ENCODE results near the gene TRPV4. TPM values are rescaled to one million over a fixed set of nuclear protein-coding genes. Genes with fewer than 3 reads are reported as not detected.
A peak's percentile ranks its signal among the peaks of the same experiment; 100 is the strongest.

TRPV4 gene
- total RNA-seq: 1 to 10 TPM in 3 of 8 experiments, under 1 TPM in 4, not detected in 1; 0.05 to 4.2 (median 0.85) TPM

DNA sequence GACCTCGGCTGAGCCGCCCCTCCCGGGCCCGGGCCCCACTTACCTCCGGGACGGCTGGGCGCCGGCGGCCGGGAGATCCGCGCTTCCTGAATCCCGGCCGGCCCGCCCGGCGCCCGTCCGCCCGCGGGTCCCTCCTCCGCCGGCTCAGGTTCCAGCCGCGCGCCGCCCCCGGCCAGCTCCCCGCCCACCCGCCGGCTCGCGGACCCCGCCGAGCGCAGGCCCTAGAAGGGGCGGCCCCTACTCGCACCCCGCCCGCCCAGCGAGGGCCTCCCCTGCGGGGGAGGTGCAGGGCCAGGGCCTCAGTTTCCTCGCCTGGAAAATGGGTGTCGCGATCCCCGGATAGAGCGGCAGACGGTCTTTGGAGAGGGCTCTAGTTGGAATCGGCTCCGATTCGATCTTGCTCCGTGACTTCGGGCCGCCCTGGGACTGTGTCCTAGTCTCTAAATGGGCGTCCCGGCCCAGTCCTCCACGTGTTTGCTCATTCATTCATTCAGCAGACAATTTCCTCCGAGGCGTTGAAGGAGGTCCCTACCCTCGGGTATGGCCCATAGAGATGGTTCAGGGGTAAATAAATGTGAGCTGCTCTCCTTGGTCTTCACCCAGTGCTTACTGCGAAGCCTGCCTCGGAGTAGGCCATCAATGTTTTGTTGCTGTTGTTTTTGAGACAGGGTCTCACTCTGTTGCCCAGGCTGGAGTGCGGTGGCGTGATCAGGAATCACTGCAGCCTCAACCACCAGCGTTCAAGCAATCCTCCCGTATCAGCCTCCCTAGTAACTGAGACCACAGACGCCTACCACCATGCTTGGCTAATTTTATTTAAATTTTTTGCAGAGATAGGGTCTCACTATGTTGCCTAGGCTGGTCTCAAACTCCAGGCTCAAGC is at the start of gene TRPV4:
TSS of gene TRPV4 (minus strand) at position 92 of the 883 bp plus-strand sequence. CDS start 18,602 bp downstream, outside the sequence.
- in situ Hi-C loops (cut with MboI; ENCODE audit: low pct_unique_long_range_greater_than_20kb in 2 of 9, low sequenced_read_pairs in 9 of 9, unreplicated experiment in 9 of 9): no loop called here
- no peak within 1 kb of the TSS for H3K4me3 ChIP-seq
- no peak within 1 kb of the TSS for H3K27ac ChIP-seq
- peak in 3 of 8 experiments; percentile 69 to 94 (median 83) for ATAC-seq (replicated peaks in 6 of 8)
- whole genome bisulfite sequencing, 10 experiments: 0 to 100% (median 68%) methylated on average over 1 to 8 of the region's 67 CpGs; no CpG with 5 or more reads in 4 of the 10 experiments
- H3K4me1 ChIP-seq (replicated peaks in 1 of 2): no peaks in the 10 kb centered on the region

DNA sequence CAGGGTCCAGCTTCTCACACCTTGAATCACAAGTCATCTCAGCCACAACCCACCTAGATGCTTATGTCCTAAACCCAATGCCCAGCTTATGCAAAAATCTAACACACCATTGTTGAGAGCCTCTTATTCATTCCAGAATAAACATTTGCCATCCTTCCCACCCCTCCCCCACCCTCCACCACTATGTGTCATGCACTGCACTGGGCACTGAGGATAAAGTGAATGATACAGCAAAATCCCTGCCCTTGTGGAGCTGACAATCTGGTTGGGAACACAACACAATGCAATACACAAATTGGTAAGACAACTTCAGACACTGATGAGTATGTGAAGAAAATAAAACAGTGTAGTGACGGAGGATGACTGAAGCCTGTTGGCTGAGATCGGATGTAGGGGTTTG is 48.6 kb upstream of the TRPV4 start:
- in situ Hi-C loops (cut with MboI; ENCODE audit: low pct_unique_long_range_greater_than_20kb in 2 of 9, low sequenced_read_pairs in 9 of 9, unreplicated experiment in 9 of 9): loop anchor here in 2 of 9 experiments (25.0 kb wide), 1 partner anchor 294 kb away; no protein-coding TSS in a partner anchor
- 87 to 100% (median 100%) methylated on average over 1 to 2 of the region's 2 CpGs; no CpG with 5 or more reads in 6 of the 10 experiments for WGBS, 10 experiments
- H3K4me1 ChIP-seq (replicated peaks in 1 of 2): peaks cover 6 to 16% of the 10 kb centered on the region in 2 donors

GRCh38 chr12:109880938-109881337 is 47.7 kb upstream of the TRPV4 start:
- ATAC-seq (replicated peaks in 6 of 8): peak in 6 of 8 experiments; percentile 1 to 3 (median 2)
- WGBS, 10 experiments: 0 to 23% (median 9%) methylated on average over 1 to 5 of the region's 9 CpGs; no CpG with 5 or more reads in 2 of the 10 experiments
- Histone ChIP-seq H3K27ac (no peak overlapping the region), H3K4me3 (peak overlapping the region; percentile 59 to 89 (median 70)), H3K4me1 (replicated peaks in 1 of 2) (peaks cover 6 to 16% of the 10 kb centered on the region in 2 donors)
- in situ Hi-C loops (cut with MboI; ENCODE audit: low pct_unique_long_range_greater_than_20kb in 2 of 9, low sequenced_read_pairs in 9 of 9, unreplicated experiment in 9 of 9): loop anchor here in 2 of 9 experiments (25.0 kb wide), 1 partner anchor 294 kb away; no protein-coding TSS in a partner anchor

More for the DNA sequence above, 48.6 kb upstream of the TRPV4 start:
- Histone ChIP-seq H3K4me3 (no peak overlapping the region), H3K27ac (no peak overlapping the region)
- no peak for ATAC-seq (replicated peaks in 6 of 8)

DNA sequence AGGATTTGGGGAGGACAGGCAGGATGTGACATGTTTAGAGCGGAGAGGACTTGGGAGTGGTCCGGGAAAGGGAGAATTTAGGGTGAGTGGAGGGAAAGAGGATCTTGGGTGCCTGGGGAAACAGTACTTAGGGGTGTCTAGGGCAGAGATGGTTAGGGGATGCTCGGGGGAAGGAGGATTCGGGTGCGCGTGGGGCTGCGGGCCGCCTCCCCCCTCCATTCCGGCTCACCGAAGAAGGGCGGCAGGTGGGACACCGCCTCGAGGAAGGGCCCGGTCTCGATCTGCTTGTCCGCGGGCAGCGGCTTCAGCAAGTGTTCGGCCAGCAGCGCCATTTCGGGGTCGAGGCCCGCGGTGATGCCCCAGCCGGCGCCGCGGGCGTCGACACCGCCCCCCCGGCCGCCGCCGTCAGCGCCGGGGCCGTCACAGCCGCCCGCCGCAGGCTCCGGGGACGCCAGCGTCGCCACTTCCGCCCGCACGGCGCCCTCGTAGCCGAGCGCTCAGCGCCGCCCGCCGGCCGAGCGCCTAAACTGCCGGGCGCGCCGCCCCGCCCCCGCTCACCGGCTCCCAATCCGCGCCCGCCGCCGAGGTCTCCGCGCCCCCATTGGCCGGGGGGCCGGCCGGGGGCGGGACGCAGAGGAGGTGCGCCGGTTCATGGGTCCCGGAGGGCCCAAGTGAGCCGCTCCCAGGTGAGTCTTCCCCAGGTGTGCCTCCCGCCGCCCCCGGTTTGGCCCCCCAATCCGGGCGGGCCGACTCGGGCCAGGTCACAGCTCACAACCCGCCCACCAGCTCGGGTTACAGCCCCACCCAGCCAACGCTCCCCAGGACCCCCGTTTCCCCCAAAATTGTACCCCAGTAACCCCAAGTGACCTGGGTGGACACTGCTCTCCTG is 47.1 kb upstream of the TRPV4 start, which contains the start of gene GLTP:
TSS of gene GLTP (minus strand) at position 499 of the 889 bp plus-strand sequence. CDS start at position 332, 167 bp downstream.
- H3K27ac ChIP-seq: peak within 1 kb of the TSS; percentile 6 to 57
- 0 to 1% (median 0%) methylated on average over 1 to 18 of the region's 92 CpGs; no CpG with 5 or more reads in 7 of the 10 experiments for WGBS, 10 experiments
- ATAC-seq (replicated peaks in 6 of 8): peak; percentile 91 to 98 (median 96)
- peaks cover 6 to 16% of the 10 kb centered on the region in 2 donors for H3K4me1 ChIP-seq (replicated peaks in 1 of 2)
- in situ Hi-C loops (cut with MboI; ENCODE audit: low pct_unique_long_range_greater_than_20kb in 2 of 9, low sequenced_read_pairs in 9 of 9, unreplicated experiment in 9 of 9): loop anchor here in 2 of 9 experiments (25.0 kb wide), 1 partner anchor 293 kb away; no protein-coding TSS in a partner anchor
- peak within 1 kb of the TSS; percentile 59 to 89 (median 70) for H3K4me3 ChIP-seq

DNA sequence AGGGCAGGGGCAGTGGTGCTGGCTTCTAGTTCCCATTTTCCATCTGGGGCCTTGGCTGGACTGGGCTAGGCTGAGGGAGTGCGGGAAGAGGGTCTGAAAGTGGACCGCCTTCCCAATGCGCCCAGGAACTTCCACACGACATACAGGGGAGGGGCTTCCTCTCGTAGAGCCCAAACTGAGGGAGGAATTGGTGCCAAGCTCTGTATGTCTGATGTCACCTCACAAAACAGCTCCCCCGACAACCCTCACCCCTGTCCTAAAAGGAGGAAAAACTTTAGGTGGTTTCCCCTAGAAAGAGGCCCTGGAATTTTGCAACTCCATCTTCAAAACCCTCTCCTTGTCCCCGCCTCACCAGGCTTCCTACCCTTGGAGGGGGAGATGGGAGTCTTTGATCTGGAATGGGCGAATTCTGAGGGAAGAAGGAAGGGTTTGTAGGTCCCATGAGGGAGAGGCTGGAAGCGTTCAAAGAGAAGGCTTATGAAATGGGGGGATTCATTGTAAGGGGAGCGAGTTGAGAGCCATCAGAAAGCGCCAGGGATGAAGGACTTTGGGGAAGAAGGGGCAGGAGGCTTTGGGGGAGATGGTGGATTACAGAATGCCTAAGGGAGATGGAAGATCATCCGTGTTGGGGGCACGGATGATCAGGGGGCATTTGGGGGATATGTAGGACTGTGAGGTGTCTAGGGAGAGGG is 46.3 kb upstream of the TRPV4 start:
- Histone ChIP-seq H3K4me3 (peak overlapping the region; percentile 59 to 89 (median 70)), H3K27ac (peak overlapping the region in 1 of 2 donors; percentile 57), H3K4me1 (replicated peaks in 1 of 2) (peaks cover 6 to 16% of the 10 kb centered on the region in 2 donors)
- ATAC-seq (replicated peaks in 6 of 8): no peak
- in situ Hi-C loops (cut with MboI; ENCODE audit: low pct_unique_long_range_greater_than_20kb in 2 of 9, low sequenced_read_pairs in 9 of 9, unreplicated experiment in 9 of 9): loop anchor here in 2 of 9 experiments (25.0 kb wide), 1 partner anchor 292 kb away; no protein-coding TSS in a partner anchor
- 0 to 33% (median 0%) methylated on average over 1 to 9 of the region's 13 CpGs; no CpG with 5 or more reads in 3 of the 10 experiments for WGBS, 10 experiments

DNA sequence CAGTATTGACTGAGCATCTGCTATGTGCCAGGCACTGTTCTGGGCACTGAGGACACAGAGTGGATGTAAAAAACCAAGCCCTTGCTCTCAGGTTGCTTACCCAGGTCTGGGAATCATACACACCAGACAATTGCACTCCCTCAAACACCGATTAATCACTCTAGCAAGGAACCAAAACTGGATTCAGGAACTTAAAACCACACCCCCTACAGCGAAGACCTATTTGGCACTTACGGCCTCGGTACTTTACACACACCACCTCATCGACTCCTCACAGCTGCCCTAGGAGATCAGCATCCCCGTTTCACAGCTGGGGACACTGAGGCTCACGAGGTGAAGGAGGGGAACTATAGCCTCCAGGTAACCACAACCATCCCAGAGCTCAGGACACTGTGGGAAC is 45.6 kb upstream of the TRPV4 start:
- 50 to 100% (median 63%) methylated on average over 1 to 7 of the region's 7 CpGs; no CpG with 5 or more reads in 4 of the 10 experiments for WGBS, 10 experiments
- in situ Hi-C loops (cut with MboI; ENCODE audit: low pct_unique_long_range_greater_than_20kb in 2 of 9, low sequenced_read_pairs in 9 of 9, unreplicated experiment in 9 of 9): loop anchor here in 2 of 9 experiments (25.0 kb wide), 1 partner anchor 291 kb away; no protein-coding TSS in a partner anchor
- ATAC-seq (replicated peaks in 6 of 8): no peak
- Histone ChIP-seq H3K27ac (no peak overlapping the region), H3K4me3 (peak overlapping the region; percentile 59 to 89 (median 70)), H3K4me1 (replicated peaks in 1 of 2) (peaks cover 6 to 16% of the 10 kb centered on the region in 2 donors)

GRCh38 chr12:109878247-109878625 is 45.0 kb upstream of the TRPV4 start:
- Histone ChIP-seq H3K4me1 (replicated peaks in 1 of 2) (peaks cover 6 to 16% of the 10 kb centered on the region in 2 donors), H3K27ac (no peak overlapping the region), H3K4me3 (no peak overlapping the region)
- in situ Hi-C loops (cut with MboI; ENCODE audit: low pct_unique_long_range_greater_than_20kb in 2 of 9, low sequenced_read_pairs in 9 of 9, unreplicated experiment in 9 of 9): loop anchor here in 2 of 9 experiments (25.0 kb wide), 1 partner anchor 291 kb away; no protein-coding TSS in a partner anchor
- 67 to 100% (median 78%) methylated on average over 1 to 3 of the region's 3 CpGs; no CpG with 5 or more reads in 6 of the 10 experiments for WGBS, 10 experiments
- ATAC-seq (replicated peaks in 6 of 8): no peak

DNA sequence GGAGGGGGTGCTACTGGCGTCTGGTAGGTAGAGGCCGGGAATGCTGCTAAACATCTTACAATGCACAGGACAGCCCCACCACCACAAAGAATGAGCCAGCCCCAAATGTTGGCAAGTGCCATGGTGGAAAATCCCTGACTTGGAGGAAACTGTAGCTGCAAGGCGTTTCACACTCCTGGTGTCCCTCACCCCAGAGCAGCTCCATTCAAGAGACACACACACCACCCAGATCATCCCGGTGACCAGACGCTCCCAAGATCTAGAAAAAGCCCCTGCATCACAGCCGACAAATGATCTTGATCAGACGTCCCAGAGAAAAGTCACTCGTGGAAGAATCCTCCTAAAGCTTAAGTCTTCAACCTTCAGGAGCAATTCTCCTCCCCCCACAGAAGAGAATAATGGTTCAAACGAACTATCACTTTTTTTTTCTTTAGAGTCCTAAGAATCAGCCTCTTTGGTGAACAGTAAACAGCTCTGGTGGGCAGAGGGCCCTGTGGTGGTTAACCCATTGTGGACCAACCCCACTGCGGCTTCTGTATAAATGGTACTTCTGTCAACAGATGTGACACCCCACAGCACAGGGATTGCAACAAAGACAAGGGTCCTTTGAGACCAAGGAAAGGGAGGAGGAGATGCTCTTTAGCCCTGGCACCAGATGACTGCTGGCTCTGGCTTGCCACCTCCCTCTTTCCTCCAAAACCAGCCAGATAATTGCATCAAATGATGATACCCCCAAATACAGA is 44.5 kb upstream of the TRPV4 start:
- no peak for ATAC-seq (replicated peaks in 6 of 8)
- H3K4me3 ChIP-seq: no peak overlapping the region
- no peak overlapping the region for H3K27ac ChIP-seq
- in situ Hi-C loops (cut with MboI; ENCODE audit: low pct_unique_long_range_greater_than_20kb in 2 of 9, low sequenced_read_pairs in 9 of 9, unreplicated experiment in 9 of 9): loop anchor here in 2 of 9 experiments (25.0 kb wide), 1 partner anchor 290 kb away; no protein-coding TSS in a partner anchor
- 0 to 75% (median 40%) methylated on average over 1 to 6 of the region's 10 CpGs; no CpG with 5 or more reads in 4 of the 10 experiments for WGBS, 10 experiments
- H3K4me1 ChIP-seq (replicated peaks in 1 of 2): peaks cover 6 to 16% of the 10 kb centered on the region in 2 donors

DNA sequence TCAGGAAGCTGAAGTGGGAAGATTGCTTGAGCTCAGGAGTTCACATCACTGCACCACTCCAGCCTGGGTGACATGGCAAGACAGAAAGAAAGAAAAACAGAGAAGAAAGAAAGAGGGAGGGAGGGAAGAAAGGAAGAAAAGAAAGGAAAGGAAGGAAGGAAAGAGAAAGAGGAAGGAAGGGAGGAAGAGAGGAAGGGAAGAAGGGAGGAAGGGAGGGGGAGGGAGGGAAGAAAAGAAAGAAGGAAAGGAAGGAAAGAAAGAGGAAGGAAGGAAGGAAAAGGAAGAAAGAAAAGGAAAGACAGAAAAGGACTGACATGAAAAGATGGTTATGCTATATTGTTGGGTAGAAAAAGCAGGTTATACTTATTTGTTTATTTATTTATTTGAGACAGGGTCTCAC is 43.2 kb upstream of the TRPV4 start:
- no peak for ATAC-seq (replicated peaks in 6 of 8)
- no peak overlapping the region for H3K27ac ChIP-seq

GRCh38 chr12:109875572-109876131 is 42.5 kb upstream of the TRPV4 start:
- Histone ChIP-seq H3K4me3 (no peak overlapping the region), H3K27ac (no peak overlapping the region), H3K4me1 (replicated peaks in 1 of 2) (peaks cover 11 to 13% of the 10 kb centered on the region in 2 donors)
- no peak for ATAC-seq (replicated peaks in 6 of 8)
- WGBS, 10 experiments: 38 to 100% (median 88%) methylated on average over 1 to 6 of the region's 6 CpGs
- in situ Hi-C loops (cut with MboI; ENCODE audit: low pct_unique_long_range_greater_than_20kb in 2 of 9, low sequenced_read_pairs in 9 of 9, unreplicated experiment in 9 of 9): loop anchor here in 2 of 9 experiments (25.0 kb wide), 1 partner anchor 288 kb away; no protein-coding TSS in a partner anchor

More for the DNA sequence above, 43.2 kb upstream of the TRPV4 start:
- Histone ChIP-seq H3K4me3 (no peak overlapping the region), H3K4me1 (replicated peaks in 1 of 2) (peaks cover 6 to 16% of the 10 kb centered on the region in 2 donors)
- in situ Hi-C loops (cut with MboI; ENCODE audit: low pct_unique_long_range_greater_than_20kb in 2 of 9, low sequenced_read_pairs in 9 of 9, unreplicated experiment in 9 of 9): loop anchor here in 2 of 9 experiments (25.0 kb wide), 1 partner anchor 289 kb away; no protein-coding TSS in a partner anchor

GRCh38 chr12:109873653-109874052 is 40.5 kb upstream of the TRPV4 start:
- 75 to 100% (median 80%) methylated on average over 1 to 2 of the region's 6 CpGs; no CpG with 5 or more reads in 7 of the 10 experiments for WGBS, 10 experiments
- in situ Hi-C loops (cut with MboI; ENCODE audit: low pct_unique_long_range_greater_than_20kb in 2 of 9, low sequenced_read_pairs in 9 of 9, unreplicated experiment in 9 of 9): no loop called here
- Histone ChIP-seq H3K27ac (no peak overlapping the region), H3K4me3 (no peak overlapping the region), H3K4me1 (replicated peaks in 1 of 2) (peaks cover 5 to 7% of the 10 kb centered on the region in 2 donors)
- ATAC-seq (replicated peaks in 6 of 8): no peak
